Measurements from ENCODE around the gene LRMDA. TPM values are rescaled to one million over a fixed set of nuclear protein-coding genes. Genes with fewer than 3 reads are reported as not detected.
"Not testable (repeated sequence)": the region's sequence is repeated elsewhere in the genome, so short reads cannot be mapped to it uniquely, and the experiment has no call there.

The LRMDA gene
- total RNA-seq, 1 experiment from 2014 or later, result 4.8 TPM

GRCh38 chr10:76526833-76527232, 1095.4 kb downstream of the LRMDA start:
- H3K9ac ChIP-seq (ENCODE audit: low read length); DNase-seq (ENCODE audit: low read depth, low spot score); H3K4me2 ChIP-seq (ENCODE audit: low read length); H3K79me2 ChIP-seq (ENCODE audit: insufficient read depth, low read length); H2AFZ ChIP-seq (ENCODE audit: low read depth, low read length, poor library complexity, severe bottlenecking); H3K27me3 ChIP-seq (ENCODE audit: insufficient read depth, low read length); BruUV-seq (replicated peaks); H3K9me3 ChIP-seq (ENCODE audit: control insufficient read depth in 1 of 2, insufficient read depth in 1 of 2, low read depth in 1 of 2, low read length in 2 of 2); intact Hi-C loops (cut with micrococcal nuclease); RAD21 ChIA-PET (ENCODE audit: low non-redundant PET in 1 of 2, low total read pairs in 2 of 2, uncharacterized antibody in 2 of 2, unreplicated experiment in 2 of 2); H3K9me2 ChIP-seq (ENCODE audit: insufficient read depth); H3K27ac ChIP-seq (ENCODE audit: low read depth, low read length); H3K4me1 ChIP-seq (ENCODE audit: control insufficient read depth in 1 of 2, insufficient read depth in 2 of 2, low read length in 2 of 2); H4K20me1 ChIP-seq (ENCODE audit: insufficient read depth); H3K36me3 ChIP-seq (ENCODE audit: control insufficient read depth in 1 of 2, insufficient read depth in 2 of 2, low read length in 2 of 2); ATAC-seq; CTCF ChIA-PET; H3K4me3 ChIP-seq (replicated peaks in 1 of 2; ENCODE audit: low read depth in 1 of 2, low read length in 2 of 2); POLR2A ChIA-PET: not testable (repeated sequence)

GRCh38 chr10:76540331-76540730, 1108.9 kb downstream of the LRMDA start:
- no peak overlapping the region for H3K4me2 ChIP-seq (ENCODE audit: low read length)
- no TSS peak for BruUV-seq (replicated peaks)
- H3K4me3 ChIP-seq (replicated peaks in 1 of 2; ENCODE audit: low read depth in 1 of 2, low read length in 2 of 2), result no peak overlapping the region
- intact Hi-C loops (cut with micrococcal nuclease), result loop anchor here (10.0 kb wide), 1 partner anchor 444 kb away; no protein-coding TSS in a partner anchor
- ChIA-PET RAD21 (ENCODE audit: low non-redundant PET in 1 of 2, low total read pairs in 2 of 2, uncharacterized antibody in 2 of 2, unreplicated experiment in 2 of 2) (no interaction called here), POLR2A (no interaction called here), CTCF (no interaction called here)
- no peaks in the 10 kb centered on the region for H4K20me1 ChIP-seq (ENCODE audit: insufficient read depth)
- no peaks in the 10 kb centered on the region for H3K36me3 ChIP-seq (ENCODE audit: control insufficient read depth in 1 of 2, insufficient read depth in 2 of 2, low read length in 2 of 2)
- H3K9me2 ChIP-seq (ENCODE audit: insufficient read depth), result no peaks in the 10 kb centered on the region
- H3K9me3 ChIP-seq (ENCODE audit: control insufficient read depth in 1 of 2, insufficient read depth in 1 of 2, low read depth in 1 of 2, low read length in 2 of 2), result no peaks in the 10 kb centered on the region
- no peak for ATAC-seq
- H3K79me2 ChIP-seq (ENCODE audit: insufficient read depth, low read length), result no peaks in the 10 kb centered on the region
- no peak overlapping the region for H3K9ac ChIP-seq (ENCODE audit: low read length)
- H3K4me1 ChIP-seq (ENCODE audit: control insufficient read depth in 1 of 2, insufficient read depth in 2 of 2, low read length in 2 of 2), result no peaks in the 10 kb centered on the region
- no peaks in the 10 kb centered on the region for H3K27me3 ChIP-seq (ENCODE audit: insufficient read depth, low read length)
- no peak for DNase-seq (ENCODE audit: low read depth, low spot score)
- H2AFZ ChIP-seq (ENCODE audit: low read depth, low read length, poor library complexity, severe bottlenecking), result no peak overlapping the region
- no peak overlapping the region for H3K27ac ChIP-seq (ENCODE audit: low read depth, low read length)
- TF ChIP-seq SP1 (IDR thresholded peaks at IDR 0.05; ENCODE audit: low read depth) (no peak), ATF3 (IDR thresholded peaks at IDR 0.05) (no peak), YY1 (IDR thresholded peaks at IDR 0.05; ENCODE audit: extremely low read depth, insufficient replicate concordance, low read depth, low read length) (no peak), ZFX (IDR thresholded peaks at IDR 0.05) (no peak), EGR1 (IDR thresholded peaks at IDR 0.05; ENCODE audit: low read depth) (no peak), JUND (IDR thresholded peaks at IDR 0.05) (no peak), MAX (IDR thresholded peaks at IDR 0.05) (no peak), REST (IDR thresholded peaks at IDR 0.05; ENCODE audit: low read depth) (no peak), RAD21 (IDR thresholded peaks at IDR 0.05; ENCODE audit: low read depth) (no peak), ZNF274 (IDR thresholded peaks at IDR 0.05; ENCODE audit: low read depth, low read length) (no peak), EZH2phosphoT487 (IDR thresholded peaks at IDR 0.05; ENCODE audit: borderline replicate concordance) (no peak), CBX3 (IDR thresholded peaks at IDR 0.05; ENCODE audit: low read depth) (no peak), CTCF (IDR thresholded peaks at IDR 0.05 in 2 of 3, conservative IDR thresholded peaks at IDR 0.05 in 1 of 3; ENCODE audit: borderline replicate concordance in 1 of 3, insufficient read depth in 1 of 3, low read depth in 2 of 3, low read length in 2 of 3) (no peak), FOSL1 (IDR thresholded peaks at IDR 0.05; ENCODE audit: low read depth) (no peak), CEBPB (IDR thresholded peaks at IDR 0.05; ENCODE audit: low read depth) (no peak), TCF7L2 (IDR thresholded peaks at IDR 0.05; ENCODE audit: borderline replicate concordance, extremely low read depth, insufficient read depth, insufficient read length) (no peak), SRF (IDR thresholded peaks at IDR 0.05; ENCODE audit: low read depth) (no peak), POLR2A (IDR thresholded peaks at IDR 0.05; ENCODE audit: borderline replicate concordance, extremely low read depth, insufficient read depth, insufficient read length) (no peak)

All from HCT116 (cell line).